HepG2 (cell line): Measurements from ENCODE around the gene IPMK. TPM values are rescaled to one million over a fixed set of nuclear protein-coding genes. Genes with fewer than 3 reads are reported as not detected.
A peak's percentile ranks its signal among the peaks of the same experiment; 100 is the strongest.

ENCODE experiments used
- FOXC1 ChIP-seq: sonication (generic); formaldehyde crosslinking; IDR thresholded peaks from 2 replicates; pipeline ENCODE4 v1.8.0; 2022; ENCODE audit warnings: mild to moderate bottlenecking, missing genetic modification reagents, borderline replicate concordance
- GATA4 ChIP-seq: sonication (generic); IDR thresholded peaks from 2 replicates; pipeline ENCODE4 v1.6.1; 2016; ENCODE audit warnings: antibody characterized with exemption, low read depth, borderline replicate concordance
- KMT2A ChIP-seq: sonication (generic); formaldehyde crosslinking; IDR thresholded peaks from 2 replicates; pipeline ENCODE4 v1.4.0; 2020; ENCODE audit warnings: missing genetic modification reagents
- MEF2D ChIP-seq: sonication (generic); formaldehyde crosslinking; IDR thresholded peaks from 2 replicates; pipeline ENCODE4 v1.5.1; 2020; ENCODE audit warnings: mild to moderate bottlenecking, missing genetic modification reagents
- NR1H2 ChIP-seq: sonication (generic); formaldehyde crosslinking; IDR thresholded peaks from 2 replicates; pipeline ENCODE4 v1.8.1; 2022; ENCODE audit warnings: low read depth, missing genetic modification reagents, borderline replicate concordance
- PAXIP1 ChIP-seq: sonication (generic); formaldehyde crosslinking; conservative IDR thresholded peaks from 2 replicates; pipeline ENCODE4 v1.4.0; 2020; ENCODE audit warnings: mild to moderate bottlenecking, missing genetic modification reagents, moderate library complexity
- PBX2 ChIP-seq: IDR thresholded peaks from 2 replicates; pipeline ENCODE4 v1.6.1; 2016; ENCODE audit warnings: control low read depth
- PHF21A ChIP-seq: sonication (generic); formaldehyde crosslinking; IDR thresholded peaks from 2 replicates; pipeline ENCODE4 v1.5.0; 2020; ENCODE audit warnings: mild to moderate bottlenecking, missing genetic modification reagents
- REXO4 ChIP-seq: sonication (generic); formaldehyde crosslinking; IDR thresholded peaks from 2 replicates; pipeline ENCODE4 v1.8.0; 2022; ENCODE audit warnings: missing genetic modification reagents, mild to moderate bottlenecking, borderline replicate concordance
- RNF2 ChIP-seq: fragments of 450-650 bp; conservative IDR thresholded peaks from 2 replicates; pipeline ENCODE4 v1.6.1; 2016; ENCODE audit warnings: low read depth
- ZBTB7A ChIP-seq: sonication (generic); formaldehyde crosslinking; IDR thresholded peaks from 2 replicates; pipeline ENCODE4 v1.8.0; 2022; ENCODE audit warnings: mild to moderate bottlenecking, missing genetic modification reagents
- ZNF180 ChIP-seq: sonication (generic); formaldehyde crosslinking; IDR thresholded peaks from 2 replicates; pipeline ENCODE4 v1.4.0; 2020; ENCODE audit warnings: low read depth, missing genetic modification reagents, borderline replicate concordance
- ZNF230 ChIP-seq: sonication (generic); formaldehyde crosslinking; IDR thresholded peaks from 2 replicates; pipeline ENCODE4 v1.4.0; 2020; ENCODE audit warnings: mild to moderate bottlenecking, missing genetic modification reagents
- ZNF30 ChIP-seq: sonication (generic); formaldehyde crosslinking; IDR thresholded peaks from 2 replicates; pipeline ENCODE4 v1.5.0; 2020; ENCODE audit warnings: mild to moderate bottlenecking, missing genetic modification reagents
- ZNF333 ChIP-seq: sonication (generic); formaldehyde crosslinking; IDR thresholded peaks from 2 replicates; pipeline ENCODE4 v1.4.0; 2020; ENCODE audit warnings: mild to moderate bottlenecking, missing genetic modification reagents, borderline replicate concordance
- ZNF562 ChIP-seq: sonication (generic); formaldehyde crosslinking; IDR thresholded peaks from 2 replicates; pipeline ENCODE4 v1.8.0; 2022; ENCODE audit warnings: missing genetic modification reagents, borderline replicate concordance
- ZNF607 ChIP-seq: sonication (generic); formaldehyde crosslinking; IDR thresholded peaks from 2 replicates; pipeline ENCODE4 v1.5.1; 2020; ENCODE audit warnings: missing genetic modification reagents, mild to moderate bottlenecking, borderline replicate concordance
- polyA plus RNA-seq, 8 experiments: library from polyadenylated mRNA; depleted of rRNA in 3 of 8; stranded (reverse) in 7 of 8; unstranded in 1 of 8; fragments of >200 nt; fragmentation: Illumina TruSeq in 4 of 8; extraction: Trizol in 4 of 8; gene quantifications; 2 replicates each; pipeline versions ENCODE4 v1.2.1 to v1.2.3, GENCODE V29; 2011 to 2016; ENCODE audit warnings: low read depth in 4 of 8, missing spikeins in 1 of 8, mixed read lengths in 1 of 8; ENCODE audit not compliant: insufficient read depth in 1 of 8
- total RNA-seq, 5 experiments: library from RNA; depleted of rRNA; stranded (reverse); fragments of >200 nt; fragmentation: Illumina TruSeq; extraction: Trizol; gene quantifications; 2 replicates each; pipeline ENCODE4 v1.2.3, GENCODE V29; 2016; ENCODE audit warnings: low read depth in 1 of 5
- TF ChIP-seq, protein P1 (sequence below): IDR thresholded peaks from 2 replicates; pipeline ENCODE4 v1.6.1; 2012; ENCODE audit warnings: inconsistent platforms
- TF ChIP-seq, protein P2 (sequence below): sonication (generic); formaldehyde crosslinking; IDR thresholded peaks from 2 replicates; pipeline ENCODE4 v1.4.0; 2020; ENCODE audit warnings: missing genetic modification reagents, borderline replicate concordance
- TF ChIP-seq, protein P3 (sequence below): sonication (generic); formaldehyde crosslinking; conservative IDR thresholded peaks from 2 replicates; pipeline ENCODE4 v1.4.0; 2020; ENCODE audit warnings: missing genetic modification reagents
- TF ChIP-seq, protein P4 (sequence below): IDR thresholded peaks from 2 replicates; pipeline ENCODE4 v1.6.1; 2016

The IPMK gene
- total and polyA plus RNA-seq, 2 of the 13 experiments (the other 11 are each of a cell fraction or from before 2014, with no cell fraction given), result 2.7 to 3.9 TPM

DNA sequence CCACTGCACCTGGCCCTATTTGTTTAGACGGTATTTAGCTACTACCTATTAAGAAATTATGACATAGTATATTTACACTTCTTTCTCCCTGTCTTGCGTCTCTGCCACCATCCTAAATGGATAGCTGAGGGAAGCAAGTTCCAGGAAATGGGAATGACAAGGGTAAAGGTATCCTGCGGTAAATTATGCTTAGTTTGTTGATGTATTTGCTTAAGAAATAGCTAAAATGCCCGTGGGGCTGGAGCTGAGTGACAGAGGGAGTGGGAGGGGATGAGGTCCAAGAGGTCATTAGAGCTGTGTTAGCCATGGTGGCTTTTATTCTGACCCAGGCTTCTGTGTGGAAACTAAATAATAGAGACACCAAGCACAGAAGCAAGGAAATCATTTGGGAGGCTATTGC, 38.1 kb upstream of the IPMK start (continued):
- TF ChIP-seq, protein P1, sequence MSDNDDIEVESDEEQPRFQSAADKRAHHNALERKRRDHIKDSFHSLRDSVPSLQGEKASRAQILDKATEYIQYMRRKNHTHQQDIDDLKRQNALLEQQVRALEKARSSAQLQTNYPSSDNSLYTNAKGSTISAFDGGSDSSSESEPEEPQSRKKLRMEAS, result 0 out of 2 replicates have a peak, but pooled peaks have one; percentile 16
- TF ChIP-seq NR1H2 (CRISPR knock-in tag), result no peak
- TF ChIP-seq, protein P2, sequence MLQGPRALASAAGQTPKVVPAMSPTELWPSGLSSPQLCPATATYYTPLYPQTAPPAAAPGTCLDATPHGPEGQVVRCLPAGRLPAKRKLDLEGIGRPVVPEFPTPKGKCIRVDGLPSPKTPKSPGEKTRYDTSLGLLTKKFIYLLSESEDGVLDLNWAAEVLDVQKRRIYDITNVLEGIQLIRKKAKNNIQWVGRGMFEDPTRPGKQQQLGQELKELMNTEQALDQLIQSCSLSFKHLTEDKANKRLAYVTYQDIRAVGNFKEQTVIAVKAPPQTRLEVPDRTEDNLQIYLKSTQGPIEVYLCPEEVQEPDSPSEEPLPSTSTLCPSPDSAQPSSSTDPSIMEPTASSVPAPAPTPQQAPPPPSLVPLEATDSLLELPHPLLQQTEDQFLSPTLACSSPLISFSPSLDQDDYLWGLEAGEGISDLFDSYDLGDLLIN (CRISPR knock-in tag), result no peak
- no peak for TF ChIP-seq ZNF30 (CRISPR knock-in tag)
- no peak for TF ChIP-seq ZNF333 (CRISPR knock-in tag)
- TF ChIP-seq PBX2 (CRISPR knock-in tag), result 0 out of 2 replicates have a peak, but pooled peaks have one; percentile 59
- TF ChIP-seq PHF21A (CRISPR knock-in tag), result peak; percentile 62; the same call in 1 of the 2 replicates
- TF ChIP-seq MEF2D (CRISPR knock-in tag), result no peak
- TF ChIP-seq ZBTB7A (CRISPR knock-in tag), result no peak
- no peak for TF ChIP-seq KMT2A (CRISPR knock-in tag)
- TF ChIP-seq, protein P3, sequence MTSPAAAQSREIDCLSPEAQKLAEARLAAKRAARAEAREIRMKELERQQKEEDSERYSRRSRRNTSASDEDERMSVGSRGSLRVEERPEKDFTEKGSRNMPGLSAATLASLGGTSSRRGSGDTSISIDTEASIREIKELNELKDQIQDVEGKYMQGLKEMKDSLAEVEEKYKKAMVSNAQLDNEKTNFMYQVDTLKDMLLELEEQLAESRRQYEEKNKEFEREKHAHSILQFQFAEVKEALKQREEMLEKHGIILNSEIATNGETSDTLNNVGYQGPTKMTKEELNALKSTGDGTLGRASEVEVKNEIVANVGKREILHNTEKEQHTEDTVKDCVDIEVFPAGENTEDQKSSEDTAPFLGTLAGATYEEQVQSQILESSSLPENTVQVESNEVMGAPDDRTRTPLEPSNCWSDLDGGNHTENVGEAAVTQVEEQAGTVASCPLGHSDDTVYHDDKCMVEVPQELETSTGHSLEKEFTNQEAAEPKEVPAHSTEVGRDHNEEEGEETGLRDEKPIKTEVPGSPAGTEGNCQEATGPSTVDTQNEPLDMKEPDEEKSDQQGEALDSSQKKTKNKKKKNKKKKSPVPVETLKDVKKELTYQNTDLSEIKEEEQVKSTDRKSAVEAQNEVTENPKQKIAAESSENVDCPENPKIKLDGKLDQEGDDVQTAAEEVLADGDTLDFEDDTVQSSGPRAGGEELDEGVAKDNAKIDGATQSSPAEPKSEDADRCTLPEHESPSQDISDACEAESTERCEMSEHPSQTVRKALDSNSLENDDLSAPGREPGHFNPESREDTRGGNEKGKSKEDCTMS, result no peak
- no peak for TF ChIP-seq REXO4 (CRISPR knock-in tag)
- TF ChIP-seq RNF2, result no peak
- TF ChIP-seq, protein P4, sequence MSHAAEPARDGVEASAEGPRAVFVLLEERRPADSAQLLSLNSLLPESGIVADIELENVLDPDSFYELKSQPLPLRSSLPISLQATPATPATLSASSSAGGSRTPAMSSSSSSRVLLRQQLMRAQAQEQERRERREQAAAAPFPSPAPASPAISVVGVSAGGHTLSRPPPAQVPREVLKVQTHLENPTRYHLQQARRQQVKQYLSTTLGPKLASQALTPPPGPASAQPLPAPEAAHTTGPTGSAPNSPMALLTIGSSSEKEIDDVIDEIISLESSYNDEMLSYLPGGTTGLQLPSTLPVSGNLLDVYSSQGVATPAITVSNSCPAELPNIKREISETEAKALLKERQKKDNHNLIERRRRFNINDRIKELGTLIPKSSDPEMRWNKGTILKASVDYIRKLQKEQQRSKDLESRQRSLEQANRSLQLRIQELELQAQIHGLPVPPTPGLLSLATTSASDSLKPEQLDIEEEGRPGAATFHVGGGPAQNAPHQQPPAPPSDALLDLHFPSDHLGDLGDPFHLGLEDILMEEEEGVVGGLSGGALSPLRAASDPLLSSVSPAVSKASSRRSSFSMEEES (CRISPR knock-in tag), result no peak
- no peak for TF ChIP-seq ZNF607
- no peak for TF ChIP-seq ZNF562 (CRISPR knock-in tag)
- TF ChIP-seq GATA4, result no peak
- peak; percentile 33; the same call in 1 of the 2 replicates for TF ChIP-seq PAXIP1 (CRISPR knock-in tag)
- TF ChIP-seq ZNF180 (CRISPR knock-in tag), result no peak
- no peak for TF ChIP-seq FOXC1
- no peak for TF ChIP-seq ZNF230 (CRISPR knock-in tag)
